HepG2 (cell line): ENCODE results near the gene E2F1. TPM values are rescaled to one million over a fixed set of nuclear protein-coding genes. Genes with fewer than 3 reads are reported as not detected.

ENCODE experiments used
- ATF7 ChIP-seq, 2 experiments: fragments of 450-650 bp in 1 of 2; sonication (generic) in 1 of 2; formaldehyde crosslinking in 1 of 2; IDR thresholded peaks; 2 replicates each; pipeline versions ENCODE4 v1.4.0 to v1.6.1; 2016 to 2020; ENCODE audit warnings: antibody characterized with exemption in 1 of 2, mild to moderate bottlenecking in 1 of 2, missing genetic modification reagents in 1 of 2
- CBFB ChIP-seq: sonication (generic); formaldehyde crosslinking; IDR thresholded peaks from 2 replicates; pipeline ENCODE4 v1.4.0; 2020; ENCODE audit warnings: missing genetic modification reagents
- CREB3 ChIP-seq: sonication (generic); formaldehyde crosslinking; IDR thresholded peaks from 2 replicates; pipeline ENCODE4 v1.5.0; 2020; ENCODE audit warnings: missing genetic modification reagents
- E2F2 ChIP-seq: sonication (generic); formaldehyde crosslinking; IDR thresholded peaks from 2 replicates; pipeline ENCODE4 v1.4.0; 2020; ENCODE audit warnings: missing genetic modification reagents, borderline replicate concordance
- FOXP1 ChIP-seq, 2 experiments: fragments of 450-650 bp in 1 of 2; IDR thresholded peaks; 2 replicates each; pipeline ENCODE4 v1.6.1; 2017 to 2018; ENCODE audit warnings: antibody characterized with exemption in 1 of 2
- ISL2 ChIP-seq: sonication (generic); formaldehyde crosslinking; IDR thresholded peaks from 2 replicates; pipeline ENCODE4 v1.5.0; 2020; ENCODE audit warnings: missing genetic modification reagents
- KDM1A ChIP-seq: IDR thresholded peaks from 2 replicates; pipeline ENCODE4 v1.6.1; 2016; ENCODE audit warnings: missing compliant biosample characterization
- KLF16 ChIP-seq, 2 experiments: sonication (generic) in 1 of 2; formaldehyde crosslinking in 1 of 2; IDR thresholded peaks; 2 replicates each; pipeline versions ENCODE4 v1.6.1 to v1.8.0; 2016 to 2023; ENCODE audit warnings: missing genetic modification reagents in 2 of 2, missing compliant biosample characterization in 1 of 2
- NFYC ChIP-seq: IDR thresholded peaks from 2 replicates; pipeline ENCODE4 v1.6.1; 2016; ENCODE audit warnings: missing genetic modification reagents, missing compliant biosample characterization
- SOX6 ChIP-seq, 2 experiments: fragments of 450-650 bp in 1 of 2; sonication (generic) in 1 of 2; formaldehyde crosslinking in 1 of 2; IDR thresholded peaks; 2 replicates each; pipeline versions ENCODE4 v1.4.0 to v1.6.1; 2017 to 2020; ENCODE audit warnings: antibody characterized with exemption in 1 of 2, mild to moderate bottlenecking in 1 of 2, missing genetic modification reagents in 1 of 2
- ZBED4 ChIP-seq: sonication (generic); formaldehyde crosslinking; IDR thresholded peaks from 2 replicates; pipeline ENCODE4 v1.4.0; 2020; ENCODE audit warnings: missing genetic modification reagents, borderline replicate concordance
- ZBTB38 ChIP-seq: sonication (generic); formaldehyde crosslinking; IDR thresholded peaks from 2 replicates; pipeline ENCODE4 v1.5.1; 2020; ENCODE audit warnings: mild to moderate bottlenecking, missing genetic modification reagents
- ZFP37 ChIP-seq: sonication (generic); formaldehyde crosslinking; IDR thresholded peaks from 2 replicates; pipeline ENCODE4 v1.4.0; 2020; ENCODE audit warnings: missing genetic modification reagents, borderline replicate concordance
- ZMYM4 ChIP-seq: sonication (generic); formaldehyde crosslinking; IDR thresholded peaks from 2 replicates; pipeline ENCODE4 v1.8.1; 2023; ENCODE audit warnings: mild to moderate bottlenecking, missing genetic modification reagents
- ZNF232 ChIP-seq: sonication (generic); formaldehyde crosslinking; IDR thresholded peaks from 2 replicates; pipeline ENCODE4 v1.4.0; 2020; ENCODE audit warnings: missing genetic modification reagents, borderline replicate concordance
- ZNF441 ChIP-seq: sonication (generic); formaldehyde crosslinking; IDR thresholded peaks from 2 replicates; pipeline ENCODE4 v1.7.0; 2021; ENCODE audit warnings: missing genetic modification reagents, borderline replicate concordance
- ZNF580 ChIP-seq: IDR thresholded peaks from 2 replicates; pipeline ENCODE4 v1.6.1; 2016; ENCODE audit warnings: low read depth, borderline replicate concordance
- ZNF607 ChIP-seq: sonication (generic); formaldehyde crosslinking; IDR thresholded peaks from 2 replicates; pipeline ENCODE4 v1.5.1; 2020; ENCODE audit warnings: missing genetic modification reagents, mild to moderate bottlenecking, borderline replicate concordance
- ZNF746 ChIP-seq: sonication (generic); formaldehyde crosslinking; IDR thresholded peaks from 2 replicates; pipeline ENCODE4 v1.8.0; 2022; ENCODE audit warnings: mild to moderate bottlenecking, missing genetic modification reagents
- ZNF768 ChIP-seq: sonication (generic); formaldehyde crosslinking; IDR thresholded peaks from 2 replicates; pipeline ENCODE4 v1.4.0; 2020; ENCODE audit warnings: missing genetic modification reagents
- ZNF883 ChIP-seq: sonication (generic); formaldehyde crosslinking; IDR thresholded peaks from 2 replicates; pipeline ENCODE4 v1.5.1; 2020; ENCODE audit warnings: mild to moderate bottlenecking, missing genetic modification reagents; ENCODE audit errors: not compliant biosample characterization
- ZSCAN21 ChIP-seq: sonication (generic); formaldehyde crosslinking; IDR thresholded peaks from 2 replicates; pipeline ENCODE4 v1.8.0; 2022; ENCODE audit warnings: mild to moderate bottlenecking, missing genetic modification reagents, moderate library complexity, borderline replicate concordance
- polyA plus RNA-seq, 8 experiments: library from polyadenylated mRNA; depleted of rRNA in 3 of 8; stranded (reverse) in 7 of 8; unstranded in 1 of 8; fragments of >200 nt; fragmentation: Illumina TruSeq in 4 of 8; extraction: Trizol in 4 of 8; gene quantifications; 2 replicates each; pipeline versions ENCODE4 v1.2.1 to v1.2.3, GENCODE V29; 2011 to 2016; ENCODE audit warnings: low read depth in 4 of 8, missing spikeins in 1 of 8, mixed read lengths in 1 of 8; ENCODE audit not compliant: insufficient read depth in 1 of 8
- total RNA-seq, 5 experiments: library from RNA; depleted of rRNA; stranded (reverse); fragments of >200 nt; fragmentation: Illumina TruSeq; extraction: Trizol; gene quantifications; 2 replicates each; pipeline ENCODE4 v1.2.3, GENCODE V29; 2016; ENCODE audit warnings: low read depth in 1 of 5

The E2F1 gene
- total and polyA plus RNA-seq, 2 of the 13 experiments (the other 11 are each of a cell fraction or from before 2014, with no cell fraction given): 25.5 to 39.4 TPM

GRCh38 chr20:33673410-33674293, 12.5 kb downstream of the E2F1 start (continued):
- TF ChIP-seq ATF7 (IDR thresholded peaks at IDR 0.05) (no peak), ATF7 (CRISPR knock-in tag; IDR thresholded peaks at IDR 0.05) (no peak), ZNF232 (CRISPR knock-in tag) (no peak), CBFB (0 out of 2 replicates have a peak, but pooled peaks have one; percentile 24), ZNF580 (no peak), E2F2 (CRISPR knock-in tag) (no peak), ISL2 (CRISPR knock-in tag) (no peak), KDM1A (CRISPR knock-in tag) (no peak), KLF16 (CRISPR knock-in tag; IDR thresholded peaks at IDR 0.05) (peak in 1 of 2 experiments; percentile 50; a peak in 2 of 4 replicates), ZFP37 (CRISPR knock-in tag) (no peak), NFYC (CRISPR knock-in tag) (no peak; the same call in 1 of the 2 replicates), ZNF607 (CRISPR knock-in tag) (peak; percentile 43; the same call in 1 of the 2 replicates), ZNF441 (CRISPR knock-in tag) (0 out of 2 replicates have a peak, but pooled peaks have one; percentile 40), ZSCAN21 (CRISPR knock-in tag) (peak; percentile 78; the same call in 1 of the 2 replicates), ZBED4 (CRISPR knock-in tag) (no peak), SOX6 (IDR thresholded peaks at IDR 0.05) (no peak), SOX6 (CRISPR knock-in tag; IDR thresholded peaks at IDR 0.05) (peak; percentile 37; the same call in 1 of the 2 replicates), ZMYM4 (CRISPR knock-in tag) (peak; percentile 15), ZBTB38 (CRISPR knock-in tag) (no peak; the same call in none of the 2 replicates), CREB3 (CRISPR knock-in tag) (no peak), FOXP1 (IDR thresholded peaks at IDR 0.05) (no peak), FOXP1 (CRISPR knock-in tag; IDR thresholded peaks at IDR 0.05) (no peak), ZNF746 (CRISPR knock-in tag) (0 out of 2 replicates have a peak, but pooled peaks have one; percentile 8), ZNF768 (CRISPR knock-in tag) (no peak), ZNF883 (CRISPR knock-in tag) (peak; percentile 22)
